Hematopoietic multipotent progenitor cell treated with erythropoietin and hydrocortisone succinate and interleukin-3 and kit ligand, for 4 days (in vitro differentiated cells): ENCODE results near the gene GON7.
"Not testable (repeated sequence)": the region's sequence is repeated elsewhere in the genome, so short reads cannot be mapped to it uniquely, and the experiment has no call there.

ENCODE experiments used
- DNase-seq: peaks from one replicate; pipeline ENCODE4 v3.0.0-alpha.2; 2015

Gene GON7

GRCh38 chr14:93199031-93199430 is 7.8 kb downstream of the GON7 start:
- no peak for DNase-seq

DNA sequence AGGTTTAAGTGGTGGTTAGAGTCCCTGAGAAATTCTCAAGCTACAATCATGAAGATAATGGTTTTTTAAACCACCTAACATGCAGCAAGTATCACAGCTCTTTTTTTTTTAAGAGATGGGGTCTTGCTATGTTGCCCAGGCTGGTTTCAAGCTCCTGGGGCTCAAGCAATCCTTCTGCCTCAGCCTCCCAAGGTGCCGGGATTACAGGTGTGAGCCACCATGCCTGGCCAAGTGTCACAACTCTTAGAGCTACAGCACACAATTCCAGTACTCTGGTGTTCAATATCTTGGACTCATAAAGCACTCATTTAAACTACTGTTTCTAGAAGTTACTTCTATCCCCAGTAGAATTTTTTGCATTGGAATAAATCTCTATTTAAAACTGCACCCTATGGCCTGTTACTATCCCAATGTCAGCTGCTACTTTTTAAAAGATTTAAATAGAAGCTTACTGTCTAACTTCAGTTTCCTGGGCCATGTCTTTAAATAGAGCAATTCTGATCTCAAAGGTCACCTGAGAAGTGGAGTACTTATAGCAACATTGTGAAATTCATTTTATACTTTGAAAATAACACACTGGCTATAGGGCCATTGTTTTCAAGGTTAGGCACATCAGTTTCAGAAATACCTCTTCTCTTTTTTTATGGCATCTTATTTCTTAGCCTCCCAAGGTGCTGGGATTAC is 11.4 kb downstream of the GON7 start:
- DNase-seq, result no peak

GRCh38 chr14:93186956-93187355 is 19.9 kb downstream of the GON7 start:
- DNase-seq, result no peak

DNA sequence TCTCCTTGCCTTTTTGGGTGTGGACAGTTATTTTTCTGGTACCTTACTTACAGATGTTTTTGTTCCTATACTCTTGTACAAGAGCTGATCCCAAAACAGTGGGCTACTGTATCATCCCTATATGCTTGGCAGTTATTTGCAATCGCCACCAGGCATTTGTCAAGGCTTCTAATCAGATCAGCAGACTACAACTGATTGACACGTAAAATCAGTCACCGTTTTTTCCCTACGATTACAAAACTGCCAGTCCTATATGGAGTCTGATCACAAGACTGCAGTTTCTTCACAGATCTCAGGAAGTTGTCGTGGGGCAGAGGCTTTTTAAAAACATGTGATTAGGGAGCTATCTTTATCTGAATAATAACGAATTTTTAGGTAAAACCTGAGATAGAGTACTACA is 20.4 kb downstream of the GON7 start:
- peak; percentile 65 for DNase-seq

DNA sequence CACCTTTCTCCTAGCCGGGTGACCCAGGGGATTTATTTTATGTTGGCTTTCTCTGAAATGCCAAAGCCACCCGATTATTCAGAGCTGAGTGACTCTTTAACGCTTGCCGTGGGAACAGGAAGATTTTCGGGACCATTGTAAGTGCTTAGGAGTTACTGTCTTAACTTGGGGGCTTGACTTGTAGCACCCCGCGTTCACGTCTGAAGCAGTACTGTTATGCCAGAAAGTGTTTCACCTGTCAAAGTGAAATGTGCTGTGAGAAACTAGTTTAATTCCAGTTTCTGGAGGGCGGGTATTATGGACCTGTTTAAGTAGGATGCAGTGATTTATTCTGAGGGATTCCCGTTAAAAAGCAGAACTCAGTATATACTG is 21.5 kb downstream of the GON7 start:
- DNase-seq, result no peak

- DNase-seq, result peak; percentile 95
Measured at GRCh38 chr14:93184391-93185348, 22.2 kb downstream of the GON7 start, which contains the start of the genes LYSET and MOAP1. LYSET (plus strand) TSS chr14:93185317; CDS start chr14:93185406, 89 bp downstream. MOAP1 (minus strand) TSS chr14:93184897; CDS start chr14:93184242, 655 bp downstream.

GRCh38 chr14:93183596-93184317 is 23.1 kb downstream of the GON7 start:
- DNase-seq, result peak; percentile 20

DNA sequence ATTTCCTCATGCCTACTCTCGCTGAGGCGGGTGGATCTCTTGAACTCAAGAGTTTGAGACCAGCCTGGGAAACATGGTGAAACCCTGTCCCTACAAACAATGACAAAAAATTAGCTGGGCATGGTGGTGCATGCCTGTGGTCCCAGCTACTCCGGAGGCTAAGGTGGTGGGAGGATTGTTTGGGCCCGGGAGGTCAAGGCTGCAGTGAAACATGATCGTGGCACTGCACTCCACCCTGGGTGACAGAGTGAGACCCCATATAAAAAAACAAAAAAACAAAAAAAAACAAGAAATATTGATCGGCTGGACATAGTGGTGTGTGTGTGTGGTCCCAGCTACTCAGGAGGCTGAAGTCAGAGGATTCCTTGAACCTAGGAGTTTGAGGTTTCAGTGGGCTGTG is 31.4 kb downstream of the GON7 start:
- DNase-seq, result no peak

GRCh38 chr14:93174731-93175130 is 32.1 kb downstream of the GON7 start:
- not testable (repeated sequence) for DNase-seq

DNA sequence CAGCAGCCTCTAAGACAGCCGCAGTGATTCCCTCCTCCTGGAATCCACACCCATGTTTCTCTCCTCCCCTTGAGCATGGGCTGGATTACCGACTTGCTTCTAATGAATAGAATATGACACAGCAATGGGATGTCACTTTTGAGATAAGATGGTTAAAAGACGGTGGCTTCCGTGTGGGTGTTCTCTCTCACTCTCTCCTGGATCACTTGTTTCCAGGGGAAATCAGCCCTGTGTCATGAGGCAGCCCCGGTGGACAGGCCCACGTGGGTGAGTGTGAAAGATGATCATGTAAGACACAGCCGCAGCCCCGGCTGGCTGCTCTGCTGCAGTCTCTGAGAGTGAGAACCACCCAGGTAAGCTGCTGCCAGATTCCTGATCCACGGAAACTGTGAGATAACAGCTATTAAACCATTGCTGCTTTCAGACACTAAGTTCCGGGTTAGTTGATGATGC is 32.9 kb downstream of the GON7 start:
- DNase-seq, result no peak

DNA sequence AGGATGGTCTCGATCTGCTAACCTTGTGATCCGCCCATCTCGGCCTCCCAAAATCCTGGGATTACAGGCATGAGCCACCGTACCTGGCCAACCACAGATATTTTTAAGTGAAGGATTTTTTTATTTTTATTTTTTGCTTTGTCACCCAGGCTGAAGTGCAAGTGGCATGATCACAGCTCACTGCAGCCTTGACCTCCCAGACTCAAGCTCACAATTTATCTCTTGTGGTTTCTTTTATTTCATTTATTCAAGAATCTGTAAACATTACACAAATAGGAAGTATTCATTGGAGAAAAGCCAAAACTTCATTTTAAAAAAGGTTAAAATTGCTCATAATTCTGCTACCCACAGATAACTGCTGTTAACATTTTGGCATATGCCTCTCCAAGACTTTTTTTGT is 35.5 kb downstream of the GON7 start:
- peak; percentile 62 for DNase-seq

- not testable (repeated sequence) for DNase-seq
Measured at GRCh38 chr14:93170141-93170540, 36.7 kb downstream of the GON7 start.

- DNase-seq, result not testable (repeated sequence)
Measured at GRCh38 chr14:93169619-93170018, 37.2 kb downstream of the GON7 start.

DNA sequence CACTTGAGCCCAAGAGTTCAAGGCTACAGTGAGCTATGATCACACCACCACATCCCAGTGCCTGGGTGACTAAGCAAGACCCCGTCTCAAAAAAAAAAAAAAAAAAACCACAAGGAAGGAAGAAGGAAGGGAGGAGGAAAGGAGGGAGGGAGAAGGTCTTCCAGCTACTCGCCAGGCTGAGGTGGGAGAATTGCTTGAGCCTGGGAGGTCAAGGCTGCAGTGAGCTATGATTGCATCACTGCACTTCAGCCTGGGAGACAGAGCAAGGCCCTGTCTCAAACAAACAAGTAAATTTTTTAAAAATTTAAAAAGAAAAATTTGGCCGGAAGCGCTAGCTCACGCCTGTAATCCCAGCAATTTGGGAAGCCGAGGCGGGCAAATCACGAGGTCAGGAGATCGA is 38.3 kb downstream of the GON7 start:
- DNase-seq, result not testable (repeated sequence)

- DNase-seq, result not testable (repeated sequence)
Measured at GRCh38 chr14:93165271-93166265, 41.3 kb downstream of the GON7 start.

DNA sequence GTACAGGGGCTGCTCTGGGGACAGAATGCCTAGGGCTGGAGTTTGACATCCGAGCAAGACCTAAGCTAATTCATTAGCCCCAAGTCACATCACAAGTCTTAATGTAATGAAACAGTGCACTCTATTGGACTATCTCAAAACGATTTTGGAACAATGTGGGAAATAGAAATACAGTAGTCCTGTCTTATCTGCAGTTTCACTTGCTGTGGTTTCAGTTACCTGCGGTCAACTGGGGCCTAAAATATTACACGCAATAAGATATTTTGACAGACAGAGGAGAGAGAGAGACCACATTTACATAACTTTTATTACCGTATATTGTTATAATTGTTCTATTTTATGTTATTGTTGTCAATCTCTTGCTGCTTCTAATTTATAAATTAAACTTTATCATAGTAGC is 43.3 kb downstream of the GON7 start:
- peak; percentile 86 for DNase-seq

- no peak for DNase-seq
Measured at GRCh38 chr14:93161411-93161940, 45.4 kb downstream of the GON7 start.

DNA sequence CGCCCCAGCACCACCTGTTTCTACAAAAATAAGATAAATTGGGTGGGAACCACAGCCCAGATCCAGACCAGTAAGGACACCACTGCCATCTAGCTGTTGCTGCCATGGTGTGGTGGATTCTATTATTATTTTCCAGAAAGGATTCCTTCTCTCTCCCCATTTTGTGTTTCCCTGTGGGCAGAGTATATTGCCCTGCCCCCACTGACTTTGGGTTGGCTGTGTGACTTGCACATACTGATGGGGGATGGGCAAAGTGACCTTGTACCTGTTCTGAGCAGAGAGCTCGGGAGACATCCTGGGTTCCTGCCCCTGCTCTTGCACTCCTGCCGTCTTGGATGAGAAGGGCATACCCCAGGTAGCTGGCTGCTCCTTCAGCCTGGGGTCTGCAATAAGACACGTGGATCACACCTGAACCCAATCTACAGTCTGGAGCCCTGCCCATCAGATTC is 46.5 kb downstream of the GON7 start:
- DNase-seq, result peak; percentile 81

DNA sequence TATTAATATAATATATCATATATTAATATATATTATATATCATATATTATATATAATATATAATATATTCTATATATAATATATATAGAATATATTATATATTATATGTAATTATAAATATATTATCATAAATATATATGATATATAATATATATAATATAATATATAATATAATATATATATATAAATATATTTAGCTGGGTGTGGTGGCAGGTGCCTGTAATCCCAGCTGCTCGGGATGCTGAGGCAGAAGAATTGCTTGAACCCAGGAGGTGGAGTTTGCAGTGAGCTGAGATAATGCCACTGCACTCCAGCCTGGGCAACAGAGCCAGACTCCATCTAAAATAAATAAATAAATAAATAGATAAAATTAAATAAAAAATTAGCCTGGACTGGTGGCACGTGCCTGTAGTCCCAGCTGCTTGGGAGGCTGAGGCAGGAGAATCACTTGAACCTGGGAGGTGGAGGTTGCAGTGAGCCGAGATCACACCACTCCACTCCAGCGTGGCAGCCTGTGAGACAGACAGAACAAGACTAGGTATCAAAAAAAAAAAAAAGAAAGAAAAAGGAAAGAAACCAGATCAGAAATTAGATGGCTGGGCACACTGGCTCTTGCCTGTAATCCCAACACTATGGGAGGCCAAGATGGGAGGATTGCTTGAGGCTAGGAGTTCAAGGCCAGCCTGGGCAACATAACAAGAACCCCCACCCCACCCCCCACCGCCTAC is 47.1 kb downstream of the GON7 start:
- not testable (repeated sequence) for DNase-seq

- not testable (repeated sequence) for DNase-seq
Measured at GRCh38 chr14:93158349-93158748, 48.5 kb downstream of the GON7 start.
